Neuronal stem cell (in vitro differentiated cells): Measurements from ENCODE around the gene TXNDC16. TPM values are rescaled to one million over a fixed set of nuclear protein-coding genes. Genes with fewer than 3 reads are reported as not detected.

Experiments used
- DNase-seq: peaks from one replicate; pipeline ENCODE4 v3.0.0-alpha.2; 2013; ENCODE audit warnings: low spot score
- H2AFZ ChIP-seq: one replicate; pipeline ENCODE4 v1.6.1; 2013; ENCODE audit warnings: mild to moderate bottlenecking, low read length, inconsistent platforms
- H2AK5ac ChIP-seq: 2 replicates; pipeline ENCODE4 v1.6.1; 2013; ENCODE audit warnings: low read depth, mild to moderate bottlenecking, inconsistent platforms, low read length, moderate library complexity, mixed read lengths
- H2BK120ac ChIP-seq: 2 replicates; pipeline ENCODE4 v1.6.1; 2013; ENCODE audit warnings: low read depth, mild to moderate bottlenecking, inconsistent platforms, low read length, moderate library complexity, mixed read lengths
- H2BK12ac ChIP-seq: one replicate; pipeline ENCODE4 v1.6.1; 2013; ENCODE audit warnings: low read length, inconsistent platforms
- H2BK15ac ChIP-seq: 2 replicates; pipeline ENCODE4 v1.6.1; 2013; ENCODE audit warnings: mild to moderate bottlenecking, low read length, inconsistent platforms, mixed read lengths
- H2BK5ac ChIP-seq: one replicate; pipeline ENCODE4 v1.6.1; 2013; ENCODE audit warnings: inconsistent platforms, mild to moderate bottlenecking, low read length, moderate library complexity
- H3K14ac ChIP-seq: one replicate; pipeline ENCODE4 v1.6.1; 2013; ENCODE audit warnings: low read length, inconsistent platforms
- H3K18ac ChIP-seq: 2 replicates; pipeline ENCODE4 v1.6.1; 2013; ENCODE audit warnings: low read length, inconsistent platforms
- H3K23ac ChIP-seq: 2 replicates; pipeline ENCODE4 v1.6.1; 2013; ENCODE audit warnings: low read depth, mild to moderate bottlenecking, mixed read lengths, low read length, inconsistent platforms; ENCODE audit not compliant: poor library complexity
- H3K27ac ChIP-seq: replicated peaks from 3 replicates; pipeline ENCODE4 v1.5.1; 2013; ENCODE audit warnings: low read length, inconsistent platforms
- H3K27me3 ChIP-seq, 3 experiments: 2 replicates each; pipeline ENCODE4 v1.6.1; 2013; ENCODE audit warnings: low read length in 3 of 3, mild to moderate bottlenecking in 2 of 3, inconsistent platforms in 1 of 3, low read depth in 1 of 3, mixed read lengths in 1 of 3, moderate library complexity in 1 of 3; ENCODE audit not compliant: control insufficient read depth in 3 of 3, insufficient read depth in 3 of 3
- H3K36me3 ChIP-seq, 2 donors: replicated peaks in 1 of 2; 2 replicates each; pipeline ENCODE4 v1.6.1; 2013; ENCODE audit warnings: low read length in 2 of 2; ENCODE audit not compliant: control insufficient read depth in 2 of 2, insufficient read depth in 2 of 2
- H3K4ac ChIP-seq: 2 replicates; pipeline ENCODE4 v1.6.1; 2013; ENCODE audit warnings: inconsistent platforms, mild to moderate bottlenecking, low read length, moderate library complexity
- H3K4me1 ChIP-seq, 2 donors: 1 replicate in 1 of 2; 2 replicates in 1 of 2; pipeline ENCODE4 v1.6.1; 2013; ENCODE audit warnings: low read length in 2 of 2, low read depth in 1 of 2; ENCODE audit not compliant: control insufficient read depth in 2 of 2, insufficient read depth in 1 of 2
- H3K4me2 ChIP-seq: one replicate; pipeline ENCODE4 v1.6.1; 2013; ENCODE audit warnings: mild to moderate bottlenecking, low read length, inconsistent platforms; ENCODE audit not compliant: insufficient read depth, poor library complexity, severe bottlenecking
- H3K4me3 ChIP-seq, 2 donors: 2 replicates each; pipeline ENCODE4 v1.5.1; 2013; ENCODE audit warnings: low read length in 2 of 2, mild to moderate bottlenecking in 2 of 2, inconsistent platforms in 1 of 2, moderate library complexity in 1 of 2
- H3K79me1 ChIP-seq: one replicate; pipeline ENCODE4 v1.6.1; 2013; ENCODE audit warnings: low read depth, mild to moderate bottlenecking, inconsistent platforms, low read length, moderate library complexity
- H3K9ac ChIP-seq: one replicate; pipeline ENCODE4 v1.6.1; 2013; ENCODE audit warnings: mild to moderate bottlenecking, low read depth, low read length, inconsistent platforms; ENCODE audit not compliant: poor library complexity
- H3K9me3 ChIP-seq, 2 donors: replicated peaks in 1 of 2; 2 replicates each; pipeline versions ENCODE3 to v1.6.1; 2013; ENCODE audit warnings: low read length in 2 of 2, mild to moderate bottlenecking in 2 of 2, inconsistent platforms in 1 of 2, low read depth in 1 of 2, mixed read lengths in 1 of 2, moderate library complexity in 1 of 2; ENCODE audit not compliant: control insufficient read depth in 2 of 2, insufficient read depth in 1 of 2
- H4K8ac ChIP-seq: one replicate; pipeline ENCODE4 v1.6.1; 2013; ENCODE audit warnings: low read depth, mild to moderate bottlenecking, inconsistent platforms, low read length, moderate library complexity
- H4K91ac ChIP-seq: one replicate; pipeline ENCODE4 v1.6.1; 2013; ENCODE audit warnings: low read length, low read depth, mild to moderate bottlenecking, inconsistent platforms; ENCODE audit not compliant: poor library complexity
- WGBS, 2 donors: extraction: QIAGEN DNeasy Blood & Tissue Kit; methylation state at CpG; one replicate each; pipeline ENCODE4 v1.1.7; 2013; ENCODE audit warnings: missing lambda C conversion rate in 2 of 2, mixed read lengths in 1 of 2; ENCODE audit not compliant: insufficient read length in 2 of 2, insufficient replicate concordance in 1 of 2; ENCODE audit errors: extremely low coverage in 2 of 2; 5-methylcytosine and 5-hydroxymethylcytosine counted together
- polyA plus RNA-seq, 2 experiments: library from polyadenylated mRNA; stranded (reverse); fragments of 200-250 nt; gene quantifications; one replicate each; pipeline ENCODE4 v1.2.3, GENCODE V29; 2013

TXNDC16 gene
- polyA plus RNA-seq (2013, experiment 1 of 2): 16.8 TPM
- polyA plus RNA-seq (2013, experiment 2 of 2): 17.6 TPM

GRCh38 chr14:52552063-52552988, at the start of gene TXNDC16, which contains the start of gene GPR137C:
Gene TXNDC16 (minus strand): TSS chr14:52552505. CDS start chr14:52543557, 8,948 bp downstream.
Gene GPR137C (plus strand): TSS chr14:52552836. CDS start chr14:52553148, 312 bp downstream.
- Histone ChIP-seq H3K4me1 (peaks cover 5 to 7% of the 10 kb centered on the region in 2 donors), H2BK120ac (peak within 1 kb of the TSS; percentile 88), H3K9me3 (no peaks in the 10 kb centered on the region), H2BK12ac (peak within 1 kb of the TSS; percentile 66), H3K79me1 (peaks cover 5% of the 10 kb centered on the region), H3K18ac (peak within 1 kb of the TSS; percentile 98), H4K8ac (no peak within 1 kb of the TSS), H3K4ac (peak within 1 kb of the TSS; percentile 56), H2AK5ac (peak within 1 kb of the TSS; percentile 34), H2AFZ (peak within 1 kb of the TSS; percentile 97), H3K23ac (peak within 1 kb of the TSS; percentile 95), H2BK5ac (peak within 1 kb of the TSS; percentile 96), H3K4me3 (peak within 1 kb of the TSS; percentile 64 to 100), H3K27me3 (no peaks in the 10 kb centered on the region), H3K14ac (peak within 1 kb of the TSS; percentile 94), H4K91ac (no peak within 1 kb of the TSS), H3K4me2 (peak within 1 kb of the TSS; percentile 100), H2BK15ac (peak within 1 kb of the TSS; percentile 87), H3K9ac (peak within 1 kb of the TSS; percentile 95), H3K36me3 (no peaks in the 10 kb centered on the region), H3K27ac (peak within 1 kb of the TSS; percentile 80)
- no CpG with 5 or more reads among the region's 81 CpGs for WGBS, 2 donors
- DNase-seq: peak; percentile 100

GRCh38 chr14:52599974-52600373, 47.7 kb upstream of the TXNDC16 start:
- no peak overlapping the region for H3K27ac ChIP-seq
- no peak overlapping the region for H4K91ac ChIP-seq
- H2BK15ac ChIP-seq: no peak overlapping the region
- H3K14ac ChIP-seq: no peak overlapping the region
- DNase-seq: no peak
- H2BK5ac ChIP-seq: no peak overlapping the region
- no peaks in the 10 kb centered on the region for H3K79me1 ChIP-seq
- H4K8ac ChIP-seq: no peak overlapping the region
- H2AFZ ChIP-seq: no peak overlapping the region
- no peak overlapping the region for H3K18ac ChIP-seq
- no peak overlapping the region for H3K4me3 ChIP-seq
- peaks cover 2 to 4% of the 10 kb centered on the region in 2 donors for H3K9me3 ChIP-seq
- no peak overlapping the region for H3K23ac ChIP-seq
- no peak overlapping the region for H2BK12ac ChIP-seq
- WGBS, 2 donors: no CpG with 5 or more reads among the region's 3 CpGs
- no peak overlapping the region for H3K4ac ChIP-seq
- no peak overlapping the region for H2AK5ac ChIP-seq
- H3K4me1 ChIP-seq: peaks cover 0 to 3% of the 10 kb centered on the region in 2 donors
- no peak overlapping the region for H3K9ac ChIP-seq
- H3K36me3 ChIP-seq: no peaks in the 10 kb centered on the region
- H2BK120ac ChIP-seq: no peak overlapping the region
- H3K4me2 ChIP-seq: no peak overlapping the region
- H3K27me3 ChIP-seq: no peaks in the 10 kb centered on the region

GRCh38 chr14:52598568-52598967, 46.3 kb upstream of the TXNDC16 start:
- H2AFZ ChIP-seq: no peak overlapping the region

GRCh38 chr14:52596861-52597260, 44.6 kb upstream of the TXNDC16 start:
- no peak overlapping the region for H3K14ac ChIP-seq
- no peak for DNase-seq
- peaks cover 0 to 3% of the 10 kb centered on the region in 2 donors for H3K4me1 ChIP-seq
- H2BK120ac ChIP-seq: no peak overlapping the region
- no peak overlapping the region for H2AFZ ChIP-seq
- no peaks in the 10 kb centered on the region for H3K79me1 ChIP-seq
- H3K36me3 ChIP-seq: no peaks in the 10 kb centered on the region
- no peak overlapping the region for H2AK5ac ChIP-seq
- H2BK15ac ChIP-seq: no peak overlapping the region
- H4K8ac ChIP-seq: no peak overlapping the region
- H3K4me3 ChIP-seq: no peak overlapping the region
- no peak overlapping the region for H3K23ac ChIP-seq
- no peaks in the 10 kb centered on the region for H3K9me3 ChIP-seq
- H3K4me2 ChIP-seq: no peak overlapping the region
- H3K27ac ChIP-seq: no peak overlapping the region
- no peak overlapping the region for H2BK5ac ChIP-seq
- no CpG with 5 or more reads among the region's 5 CpGs for WGBS, 2 donors
- no peaks in the 10 kb centered on the region for H3K27me3 ChIP-seq
- H3K4ac ChIP-seq: no peak overlapping the region
- no peak overlapping the region for H2BK12ac ChIP-seq
- no peak overlapping the region for H3K18ac ChIP-seq
- H4K91ac ChIP-seq: no peak overlapping the region
- H3K9ac ChIP-seq: no peak overlapping the region

More at GRCh38 chr14:52598568-52598967, 46.3 kb upstream of the TXNDC16 start:
- no peak overlapping the region for H3K23ac ChIP-seq
- no peak overlapping the region for H3K4me3 ChIP-seq
- H3K4ac ChIP-seq: no peak overlapping the region
- H2AK5ac ChIP-seq: no peak overlapping the region
- no peak overlapping the region for H3K18ac ChIP-seq
- H4K91ac ChIP-seq: no peak overlapping the region
- H3K36me3 ChIP-seq: no peaks in the 10 kb centered on the region
- no peak overlapping the region for H2BK5ac ChIP-seq
- peaks cover 0 to 3% of the 10 kb centered on the region in 2 donors for H3K4me1 ChIP-seq
- no peak overlapping the region for H3K4me2 ChIP-seq
- H2BK120ac ChIP-seq: no peak overlapping the region
- H2BK12ac ChIP-seq: no peak overlapping the region
- no peaks in the 10 kb centered on the region for H3K79me1 ChIP-seq
- H4K8ac ChIP-seq: no peak overlapping the region
- WGBS, 2 donors: no CpG with 5 or more reads among the region's 1 CpG
- no peaks in the 10 kb centered on the region for H3K27me3 ChIP-seq
- H3K9ac ChIP-seq: no peak overlapping the region
- H3K27ac ChIP-seq: no peak overlapping the region
- H3K9me3 ChIP-seq: no peaks in the 10 kb centered on the region
- H2BK15ac ChIP-seq: no peak overlapping the region
- no peak overlapping the region for H3K14ac ChIP-seq
- DNase-seq: no peak
